ENCODE data around the gene SSR2. TPM values are rescaled to one million over a fixed set of nuclear protein-coding genes. Genes with fewer than 3 reads are reported as not detected.

Gene SSR2
- total and polyA plus RNA-seq, 7 donors: 115 to 338 (median 231) TPM

- H3K9me3 ChIP-seq: no peaks in the 10 kb centered on the region
- 58 to 59% methylated on average over 4 of the region's 4 CpGs for WGBS, 2 donors
- intact Hi-C loops (cut with DNase I): loop anchor here (2.0 kb wide), 1 partner anchor 123 kb away; no protein-coding TSS in a partner anchor
- TF ChIP-seq POLR2AphosphoS5 (IDR thresholded peaks at IDR 0.05): peak in 2 of 4 donors; percentile 16 to 30
- TF ChIP-seq POLR2A (IDR thresholded peaks at IDR 0.05): no peak
- TF ChIP-seq EP300 (IDR thresholded peaks at IDR 0.05): no peak
- TF ChIP-seq CTCF (IDR thresholded peaks at IDR 0.05): no peak
- H3K36me3 ChIP-seq: no peaks in the 10 kb centered on the region
- peaks cover 0 to 48% (median 35%) of the 10 kb centered on the region in 4 donors for H3K4me1 ChIP-seq
- H3K27ac ChIP-seq: peak overlapping the region; percentile 62 to 98 (median 92)
- H3K4me3 ChIP-seq: peak overlapping the region in 2 of 4 donors; percentile 12 to 18
- H3K27me3 ChIP-seq: no peaks in the 10 kb centered on the region
- peak; percentile 88 for DNase-seq
These were observed 37.3 kb downstream of the SSR2 start for GRCh38 chr1:155983191-155984024.

- Histone ChIP-seq H3K4me3 (no peak overlapping the region), H3K27me3 (no peaks in the 10 kb centered on the region), H3K27ac (peak overlapping the region; percentile 89 to 98 (median 92)), H3K9me3 (no peaks in the 10 kb centered on the region), H3K4me1 (peaks cover 0 to 54% (median 40%) of the 10 kb centered on the region in 4 donors), H3K36me3 (no peaks in the 10 kb centered on the region)
- intact Hi-C loops (cut with DNase I): loop anchor here (2.0 kb wide), 1 partner anchor 121 kb away; no protein-coding TSS in a partner anchor
- 81 to 84% methylated on average over 7 of the region's 7 CpGs for WGBS, 2 donors
- no peak for TF ChIP-seq CTCF (IDR thresholded peaks at IDR 0.05)
- no peak for TF ChIP-seq POLR2A (IDR thresholded peaks at IDR 0.05)
- no peak for TF ChIP-seq POLR2AphosphoS5 (IDR thresholded peaks at IDR 0.05)
- TF ChIP-seq EP300 (IDR thresholded peaks at IDR 0.05): no peak
- no peak for DNase-seq
These were observed 38.6 kb downstream of the SSR2 start for GRCh38 chr1:155982106-155982505.

- WGBS, 2 donors: 49 to 65% methylated on average over 6 of the region's 6 CpGs
- Histone ChIP-seq H3K36me3 (no peaks in the 10 kb centered on the region), H3K27ac (peak overlapping the region; percentile 89 to 98 (median 92)), H3K9me3 (no peaks in the 10 kb centered on the region), H3K4me1 (peaks cover 0 to 60% (median 46%) of the 10 kb centered on the region in 4 donors), H3K4me3 (no peak overlapping the region), H3K27me3 (no peaks in the 10 kb centered on the region)
- intact Hi-C loops (cut with DNase I): loop anchor here (2.0 kb wide), 1 partner anchor 121 kb away; no protein-coding TSS in a partner anchor
- TF ChIP-seq CTCF (IDR thresholded peaks at IDR 0.05): no peak
- no peak for TF ChIP-seq POLR2A (IDR thresholded peaks at IDR 0.05)
- TF ChIP-seq EP300 (IDR thresholded peaks at IDR 0.05): no peak
- TF ChIP-seq POLR2AphosphoS5 (IDR thresholded peaks at IDR 0.05): no peak
- peak; percentile 77 for DNase-seq
These were observed 39.3 kb downstream of the SSR2 start for GRCh38 chr1:155981266-155982088.

- peaks cover 0 to 77% (median 62%) of the 10 kb centered on the region in 4 donors for H3K4me1 ChIP-seq
- H3K9me3 ChIP-seq: no peaks in the 10 kb centered on the region
- DNase-seq: no peak
- no peaks in the 10 kb centered on the region for H3K27me3 ChIP-seq
- peak overlapping the region in 3 of 4 donors; percentile 69 to 96 (median 74) for H3K4me3 ChIP-seq
- TF ChIP-seq POLR2AphosphoS5 (IDR thresholded peaks at IDR 0.05) (peak in 2 of 4 donors; percentile 12), EP300 (IDR thresholded peaks at IDR 0.05) (no peak)
- H3K36me3 ChIP-seq: no peaks in the 10 kb centered on the region
- WGBS, 2 donors: 15 to 17% methylated on average over 4 of the region's 4 CpGs
- H3K27ac ChIP-seq: peak overlapping the region; percentile 89 to 98 (median 92)
- intact Hi-C loops (cut with DNase I): no loop called here
These were observed 41.0 kb downstream of the SSR2 start for GRCh38 chr1:155979597-155980343.
